H9 (cell line): ENCODE results near the gene DICER1. TPM values are rescaled to one million over a fixed set of nuclear protein-coding genes. Genes with fewer than 3 reads are reported as not detected.
A peak's percentile ranks its signal among the peaks of the same experiment; 100 is the strongest.

Experiments used
- DNase-seq: peaks from one replicate; pipeline ENCODE4 v3.0.0-alpha.2; 2017
- H2AFZ ChIP-seq: one replicate; pipeline ENCODE4 v1.6.1; 2013; ENCODE audit warnings: mild to moderate bottlenecking, low read length, control low read depth, moderate library complexity
- H2AK5ac ChIP-seq: 2 replicates; pipeline ENCODE4 v1.6.1; 2013; ENCODE audit warnings: low read length, control low read depth, mixed read lengths; ENCODE audit not compliant: insufficient read length
- H2BK120ac ChIP-seq: one replicate; pipeline ENCODE4 v1.6.1; 2013; ENCODE audit warnings: low read depth, mild to moderate bottlenecking, low read length, control low read depth, inconsistent platforms; ENCODE audit not compliant: poor library complexity, severe bottlenecking
- H2BK12ac ChIP-seq: 2 replicates; pipeline ENCODE4 v1.6.1; 2013; ENCODE audit warnings: low read length, control low read depth, mixed read lengths, low read depth; ENCODE audit not compliant: insufficient read length
- H2BK15ac ChIP-seq: 2 replicates; pipeline ENCODE4 v1.6.1; 2013; ENCODE audit warnings: low read depth, low read length, control low read depth
- H2BK20ac ChIP-seq: one replicate; pipeline ENCODE4 v1.6.1; 2013; ENCODE audit warnings: low read depth, mild to moderate bottlenecking, low read length, control low read depth, inconsistent platforms; ENCODE audit not compliant: poor library complexity, severe bottlenecking
- H2BK5ac ChIP-seq: 2 replicates; pipeline ENCODE4 v1.6.1; 2013; ENCODE audit warnings: low read length, control low read depth, mixed read lengths; ENCODE audit not compliant: insufficient read length
- H3K14ac ChIP-seq: 2 replicates; pipeline ENCODE4 v1.6.1; 2013; ENCODE audit warnings: low read length, control low read depth; ENCODE audit not compliant: insufficient read depth
- H3K18ac ChIP-seq: 2 replicates; pipeline ENCODE4 v1.6.1; 2013; ENCODE audit warnings: low read depth, mild to moderate bottlenecking, mixed read lengths, low read length, control low read depth; ENCODE audit not compliant: insufficient read length
- H3K23ac ChIP-seq: 2 replicates; pipeline ENCODE4 v1.6.1; 2013; ENCODE audit warnings: low read length, control low read depth, mixed read lengths, low read depth; ENCODE audit not compliant: insufficient read length
- H3K23me2 ChIP-seq: 2 replicates; pipeline ENCODE4 v1.6.1; 2013; ENCODE audit warnings: low read depth, mild to moderate bottlenecking, mixed read lengths, low read length, control low read depth; ENCODE audit not compliant: insufficient read length, poor library complexity, severe bottlenecking
- H3K27ac ChIP-seq: 2 replicates; pipeline ENCODE4 v1.5.1; 2013; ENCODE audit warnings: low read length, control low read depth, mixed read lengths, low read depth; ENCODE audit not compliant: insufficient read length
- H3K27me3 ChIP-seq: 2 replicates; pipeline ENCODE4 v1.6.1; 2013; ENCODE audit warnings: low read length, control low read depth, inconsistent platforms; ENCODE audit not compliant: insufficient read depth
- H3K4ac ChIP-seq: 2 replicates; pipeline ENCODE4 v1.6.1; 2013; ENCODE audit warnings: low read depth, mild to moderate bottlenecking, control low read depth, inconsistent platforms, low read length, moderate library complexity
- H3K4me1 ChIP-seq: 2 replicates; pipeline ENCODE4 v1.6.1; 2013; ENCODE audit warnings: low read length, control low read depth, inconsistent platforms; ENCODE audit not compliant: insufficient read depth
- H3K4me2 ChIP-seq: 2 replicates; pipeline ENCODE4 v1.6.1; 2013; ENCODE audit warnings: low read length, control low read depth, mixed read lengths; ENCODE audit not compliant: insufficient read length, insufficient read depth
- H3K56ac ChIP-seq: 2 replicates; pipeline ENCODE4 v1.6.1; 2013; ENCODE audit warnings: low read depth, mild to moderate bottlenecking, mixed read lengths, low read length, control low read depth; ENCODE audit not compliant: insufficient read length
- H3K79me1 ChIP-seq: 2 replicates; pipeline ENCODE4 v1.6.1; 2013; ENCODE audit warnings: low read depth, mild to moderate bottlenecking, moderate library complexity, low read length, control low read depth, inconsistent platforms; ENCODE audit not compliant: insufficient read depth, poor library complexity, severe bottlenecking
- H3K79me2 ChIP-seq: 2 replicates; pipeline ENCODE4 v1.6.1; 2013; ENCODE audit warnings: low read length, control low read depth, inconsistent platforms; ENCODE audit not compliant: insufficient read depth
- H3K9ac ChIP-seq: 2 replicates; pipeline ENCODE4 v1.6.1; 2013; ENCODE audit warnings: low read length, control low read depth, mixed read lengths; ENCODE audit not compliant: insufficient read length; ENCODE audit errors: extremely low read depth
- H3K9me3 ChIP-seq: one replicate; pipeline ENCODE4 v1.6.1; 2013; ENCODE audit warnings: low read depth, low read length, inconsistent platforms; ENCODE audit not compliant: control insufficient read depth
- H3T11ph ChIP-seq: one replicate; pipeline ENCODE4 v1.6.1; 2013; ENCODE audit warnings: mild to moderate bottlenecking, low read length, control low read depth, inconsistent platforms
- H4K20me1 ChIP-seq: one replicate; pipeline ENCODE4 v1.6.1; 2013; ENCODE audit not compliant: control insufficient read depth, insufficient read length, insufficient read depth
- H4K5ac ChIP-seq: 2 replicates; pipeline ENCODE4 v1.6.1; 2013; ENCODE audit warnings: low read depth, mild to moderate bottlenecking, mixed read lengths, low read length, control low read depth; ENCODE audit not compliant: insufficient read length
- H4K8ac ChIP-seq: replicated peaks from 2 replicates; pipeline ENCODE4 v1.6.1; 2013; ENCODE audit warnings: low read length, control low read depth, mixed read lengths, low read depth; ENCODE audit not compliant: insufficient read length
- H4K91ac ChIP-seq: 2 replicates; pipeline ENCODE4 v1.6.1; 2013; ENCODE audit warnings: low read depth, mild to moderate bottlenecking, moderate library complexity, mixed read lengths, low read length, control low read depth; ENCODE audit not compliant: insufficient read length
- H3K27ac Mint-ChIP-seq, 3 experiments: 2 replicates in 2 of 3; 3 replicates in 1 of 3; pipeline ENCODE4 v1.8.0; 2020 to 2021; ENCODE audit warnings: mixed read lengths in 3 of 3, mild to moderate bottlenecking in 1 of 3, moderate library complexity in 1 of 3
- H3K27me3 Mint-ChIP-seq: 2 replicates; pipeline ENCODE4 v1.8.0; 2021; ENCODE audit warnings: low read depth, mild to moderate bottlenecking, moderate library complexity, mixed read lengths
- H3K36me3 Mint-ChIP-seq, 3 experiments: 2 replicates in 2 of 3; 3 replicates in 1 of 3; pipeline ENCODE4 v1.8.0; 2020 to 2021; ENCODE audit warnings: low read depth in 3 of 3, mixed read lengths in 3 of 3; ENCODE audit not compliant: insufficient read depth in 1 of 3
- H3K4me1 Mint-ChIP-seq, 2 experiments: 2 replicates each; pipeline ENCODE4 v1.8.0; 2020; ENCODE audit warnings: mixed read lengths in 2 of 2
- H3K4me3 Mint-ChIP-seq, 2 experiments: 2 replicates in 1 of 2; 3 replicates in 1 of 2; pipeline ENCODE4 v1.8.0; 2020 to 2021; ENCODE audit warnings: mild to moderate bottlenecking in 2 of 2, mixed read lengths in 2 of 2, moderate library complexity in 1 of 2
- H3K9me3 Mint-ChIP-seq, 2 experiments: 2 replicates in 1 of 2; 3 replicates in 1 of 2; pipeline ENCODE4 v1.8.0; 2020; ENCODE audit warnings: mild to moderate bottlenecking in 2 of 2, mixed read lengths in 2 of 2, moderate library complexity in 1 of 2
- WGBS: extraction: QIAGEN DNeasy Blood & Tissue Kit; methylation state at CpG from one replicate; pipeline ENCODE4 v1.1.7; 2013; ENCODE audit warnings: missing lambda C conversion rate, low lambda C conversion rate, mixed read lengths; ENCODE audit not compliant: insufficient read length; ENCODE audit errors: extremely low coverage; 5-methylcytosine and 5-hydroxymethylcytosine counted together
- total RNA-seq: library from RNA; stranded (reverse); gene quantifications from 2 replicates; pipeline ENCODE4 v1.2.1, GENCODE V29; 2021
- TF ChIP-seq, protein P1 (sequence below): fragments of 200-600 bp; sonication (generic); conservative IDR thresholded peaks from 3 replicates; pipeline ENCODE4 v1.8.0; 2021; ENCODE audit warnings: antibody characterized with exemption, mild to moderate bottlenecking

DICER1 gene
- total RNA-seq, 1 experiment from 2014 or later = 57.0 TPM

DNA sequence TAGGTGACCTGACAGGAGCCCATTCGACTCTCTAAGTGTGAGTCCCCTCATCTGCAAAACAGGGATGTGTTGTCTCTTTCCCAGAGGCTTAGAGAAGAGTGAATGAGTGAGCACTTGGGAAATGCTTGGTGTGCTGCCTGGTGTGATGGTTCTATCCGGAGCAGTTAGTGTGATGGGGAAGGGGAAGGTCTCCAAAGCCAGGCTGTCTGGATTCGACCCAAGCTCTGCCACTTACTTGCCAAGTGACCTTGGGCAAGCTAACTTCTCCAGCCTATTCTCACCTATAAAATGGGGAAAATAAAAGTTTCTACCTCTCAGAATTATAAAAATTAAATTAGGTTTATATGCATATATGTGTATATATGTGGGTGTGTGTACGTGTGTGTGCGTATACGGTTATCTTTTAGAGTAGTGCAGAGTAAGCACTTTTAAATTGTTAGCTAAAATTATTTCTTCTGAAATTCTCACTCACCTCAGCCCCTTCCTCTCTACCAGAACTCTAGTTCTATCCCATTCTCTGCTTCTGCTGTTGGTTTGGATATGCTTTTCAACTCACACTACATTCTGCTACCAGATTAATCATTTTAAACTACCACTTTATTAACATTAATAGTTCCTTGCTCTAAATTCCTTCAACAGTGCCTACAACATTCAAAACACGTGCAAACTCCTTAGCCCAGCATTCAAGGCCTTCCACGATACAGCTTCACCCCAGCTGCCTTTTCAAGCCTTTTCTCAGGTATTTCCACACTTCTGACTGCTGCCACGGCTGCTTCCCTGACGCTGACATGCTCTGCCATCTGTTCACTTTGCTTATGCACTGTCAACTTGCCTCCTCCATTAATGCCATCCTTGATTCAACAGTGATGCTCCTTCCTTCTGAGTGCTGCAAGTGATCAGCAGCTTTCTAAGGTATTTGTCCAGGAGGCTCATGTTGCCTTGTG is 55.3 kb downstream of the DICER1 start:
- no peak overlapping the region for H3K27ac ChIP-seq
- no peaks in the 10 kb centered on the region for H3K4me1 ChIP-seq
- Mint-ChIP-seq H3K4me3 (no peak overlapping the region), H3K36me3 (peaks cover 11 to 49% (median 38%) of the 10 kb centered on the region in 3 experiments; a peak in 6 of 7 replicates), H3K27me3 (no peaks in the 10 kb centered on the region), H3K4me1 (peaks cover 0 to 4% of the 10 kb centered on the region in 2 experiments; a peak in 2 of 4 replicates), H3K9me3 (no peaks in the 10 kb centered on the region), H3K27ac (peak overlapping the region in 1 of 3 experiments; percentile 2; a peak in 1 of 7 replicates)
- no peaks in the 10 kb centered on the region for H4K20me1 ChIP-seq
- H2AK5ac ChIP-seq = no peak overlapping the region
- H2BK5ac ChIP-seq = no peak overlapping the region
- H3K14ac ChIP-seq = no peak overlapping the region
- no peaks in the 10 kb centered on the region for H3K79me1 ChIP-seq
- H4K8ac ChIP-seq = no peak overlapping the region
- no peaks in the 10 kb centered on the region for H3K9me3 ChIP-seq
- H3K23me2 ChIP-seq = no peaks in the 10 kb centered on the region
- H3K23ac ChIP-seq = no peak overlapping the region
- H2BK120ac ChIP-seq = no peak overlapping the region
- H3K56ac ChIP-seq = no peak overlapping the region
- no peak overlapping the region for H3K4me2 ChIP-seq
- no peak overlapping the region for H2BK20ac ChIP-seq
- 100% methylated on average over 3 of the region's 10 CpGs for WGBS
- H3K9ac ChIP-seq = no peak overlapping the region
- H4K91ac ChIP-seq = no peak overlapping the region
- H3K79me2 ChIP-seq = no peaks in the 10 kb centered on the region
- H3K27me3 ChIP-seq = no peaks in the 10 kb centered on the region
- TF ChIP-seq, protein P1, sequence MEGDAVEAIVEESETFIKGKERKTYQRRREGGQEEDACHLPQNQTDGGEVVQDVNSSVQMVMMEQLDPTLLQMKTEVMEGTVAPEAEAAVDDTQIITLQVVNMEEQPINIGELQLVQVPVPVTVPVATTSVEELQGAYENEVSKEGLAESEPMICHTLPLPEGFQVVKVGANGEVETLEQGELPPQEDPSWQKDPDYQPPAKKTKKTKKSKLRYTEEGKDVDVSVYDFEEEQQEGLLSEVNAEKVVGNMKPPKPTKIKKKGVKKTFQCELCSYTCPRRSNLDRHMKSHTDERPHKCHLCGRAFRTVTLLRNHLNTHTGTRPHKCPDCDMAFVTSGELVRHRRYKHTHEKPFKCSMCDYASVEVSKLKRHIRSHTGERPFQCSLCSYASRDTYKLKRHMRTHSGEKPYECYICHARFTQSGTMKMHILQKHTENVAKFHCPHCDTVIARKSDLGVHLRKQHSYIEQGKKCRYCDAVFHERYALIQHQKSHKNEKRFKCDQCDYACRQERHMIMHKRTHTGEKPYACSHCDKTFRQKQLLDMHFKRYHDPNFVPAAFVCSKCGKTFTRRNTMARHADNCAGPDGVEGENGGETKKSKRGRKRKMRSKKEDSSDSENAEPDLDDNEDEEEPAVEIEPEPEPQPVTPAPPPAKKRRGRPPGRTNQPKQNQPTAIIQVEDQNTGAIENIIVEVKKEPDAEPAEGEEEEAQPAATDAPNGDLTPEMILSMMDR = no peak
- H3K4ac ChIP-seq = no peak overlapping the region
- H2BK12ac ChIP-seq = no peak overlapping the region
- H4K5ac ChIP-seq = no peak overlapping the region
- H3K18ac ChIP-seq = no peak overlapping the region
- H3T11ph ChIP-seq = no peak overlapping the region
- H2AFZ ChIP-seq = no peak overlapping the region
- no peak for DNase-seq
- H2BK15ac ChIP-seq = no peak overlapping the region
